Measurements from ENCODE around the gene WLS. TPM values are rescaled to one million over a fixed set of nuclear protein-coding genes. Genes with fewer than 3 reads are reported as not detected.

Gene WLS
- total RNA-seq, 1 donor from 2014 or later, result 187 TPM

DNA sequence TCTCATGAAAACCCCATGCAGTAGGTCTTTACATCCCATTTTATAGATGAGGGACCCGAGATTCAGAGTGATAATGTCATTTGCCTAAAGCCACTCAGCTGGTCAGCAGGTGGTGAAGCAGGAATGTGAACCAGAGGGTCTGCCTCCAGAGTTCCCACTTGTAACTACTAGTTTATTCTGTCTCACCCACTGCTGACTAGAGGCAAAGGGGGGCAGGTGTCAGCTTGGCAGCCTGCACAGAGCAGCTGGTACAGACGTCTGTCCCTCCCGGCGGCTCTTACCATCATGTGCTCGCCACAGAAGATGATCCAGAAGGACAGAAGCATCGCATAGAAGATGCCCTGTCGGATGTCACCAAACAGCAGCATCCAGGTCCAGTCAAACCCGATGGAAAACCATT is 82.4 kb downstream of the WLS start:
- H3K27me3 ChIP-seq (ENCODE audit: insufficient read depth, low read length), result no peaks in the 10 kb centered on the region
- H4K20me1 ChIP-seq (ENCODE audit: insufficient read depth, low read length), result peaks cover 13% of the 10 kb centered on the region
- Mint-ChIP-seq H3K27ac (ENCODE audit: unreplicated experiment) (no peak overlapping the region), H3K4me1 (ENCODE audit: low read depth, unreplicated experiment) (no peaks in the 10 kb centered on the region), H3K27me3 (ENCODE audit: low read depth, unreplicated experiment) (no peaks in the 10 kb centered on the region), H3K4me3 (ENCODE audit: unreplicated experiment) (no peak overlapping the region), H3K36me3 (ENCODE audit: low read depth, unreplicated experiment) (peaks cover 27% of the 10 kb centered on the region), H3K9me3 (ENCODE audit: unreplicated experiment) (no peaks in the 10 kb centered on the region)
- TF ChIP-seq CTCF (IDR thresholded peaks at IDR 0.05; ENCODE audit: insufficient read depth, low read depth, low read length), result no peak
- no peak for TF ChIP-seq EZH2 (IDR thresholded peaks at IDR 0.05; ENCODE audit: insufficient read depth, low read length)
- H3K4me1 ChIP-seq (ENCODE audit: insufficient read depth, low read length), result no peaks in the 10 kb centered on the region
- no peak overlapping the region for H3K4me2 ChIP-seq (ENCODE audit: low read length)
- no peak overlapping the region for H3K27ac ChIP-seq (ENCODE audit: low read depth, low read length)
- FAIRE-seq (no peak), DNase-seq (ENCODE audit: low read depth) (no peak)
- peaks cover 86% of the 10 kb centered on the region for H3K36me3 ChIP-seq (ENCODE audit: insufficient read depth, low read length)
- no peak overlapping the region for H3K4me3 ChIP-seq (ENCODE audit: insufficient read depth, low read depth, low read length)
- no peak overlapping the region for H2AFZ ChIP-seq (ENCODE audit: low read depth, low read length)
- H3K9me3 ChIP-seq (ENCODE audit: insufficient read depth, low read depth, low read length), result no peaks in the 10 kb centered on the region
- no peaks in the 10 kb centered on the region for H3K79me2 ChIP-seq (ENCODE audit: insufficient read depth, low read length)
- H3K9ac ChIP-seq (ENCODE audit: low read length), result no peak overlapping the region

- Histone ChIP-seq H3K79me2 (ENCODE audit: insufficient read depth, low read length) (no peaks in the 10 kb centered on the region), H3K9me3 (ENCODE audit: insufficient read depth, low read depth, low read length) (no peaks in the 10 kb centered on the region), H3K4me1 (ENCODE audit: insufficient read depth, low read length) (no peaks in the 10 kb centered on the region), H4K20me1 (ENCODE audit: insufficient read depth, low read length) (peaks cover 8% of the 10 kb centered on the region), H3K36me3 (ENCODE audit: insufficient read depth, low read length) (peaks cover 90% of the 10 kb centered on the region), H3K9ac (ENCODE audit: low read length) (no peak overlapping the region), H2AFZ (ENCODE audit: low read depth, low read length) (no peak overlapping the region), H3K4me3 (ENCODE audit: insufficient read depth, low read depth, low read length) (no peak overlapping the region), H3K27ac (ENCODE audit: low read depth, low read length) (no peak overlapping the region), H3K27me3 (ENCODE audit: insufficient read depth, low read length) (no peaks in the 10 kb centered on the region), H3K4me2 (ENCODE audit: low read length) (no peak overlapping the region)
- peak; percentile 22 for DNase-seq (ENCODE audit: low read depth)
- no peak overlapping the region for H3K4me3 Mint-ChIP-seq (ENCODE audit: unreplicated experiment)
- H3K36me3 Mint-ChIP-seq (ENCODE audit: low read depth, unreplicated experiment), result peaks cover 26% of the 10 kb centered on the region
- no peak for FAIRE-seq
- H3K27ac Mint-ChIP-seq (ENCODE audit: unreplicated experiment), result no peak overlapping the region
- H3K4me1 Mint-ChIP-seq (ENCODE audit: low read depth, unreplicated experiment), result no peaks in the 10 kb centered on the region
- no peaks in the 10 kb centered on the region for H3K27me3 Mint-ChIP-seq (ENCODE audit: low read depth, unreplicated experiment)
- TF ChIP-seq EZH2 (IDR thresholded peaks at IDR 0.05; ENCODE audit: insufficient read depth, low read length), result no peak
- TF ChIP-seq CTCF (IDR thresholded peaks at IDR 0.05; ENCODE audit: insufficient read depth, low read depth, low read length), result no peak
- H3K9me3 Mint-ChIP-seq (ENCODE audit: unreplicated experiment), result no peaks in the 10 kb centered on the region
Measured at GRCh38 chr1:68149110-68149798, 83.1 kb downstream of the WLS start.

- Mint-ChIP-seq H3K36me3 (ENCODE audit: low read depth, unreplicated experiment) (peaks cover 26% of the 10 kb centered on the region), H3K9me3 (ENCODE audit: unreplicated experiment) (no peaks in the 10 kb centered on the region), H3K4me1 (ENCODE audit: low read depth, unreplicated experiment) (no peaks in the 10 kb centered on the region), H3K4me3 (ENCODE audit: unreplicated experiment) (no peak overlapping the region), H3K27ac (ENCODE audit: unreplicated experiment) (no peak overlapping the region), H3K27me3 (ENCODE audit: low read depth, unreplicated experiment) (no peaks in the 10 kb centered on the region)
- Histone ChIP-seq H2AFZ (ENCODE audit: low read depth, low read length) (no peak overlapping the region), H3K27me3 (ENCODE audit: insufficient read depth, low read length) (no peaks in the 10 kb centered on the region), H3K9me3 (ENCODE audit: insufficient read depth, low read depth, low read length) (no peaks in the 10 kb centered on the region), H3K36me3 (ENCODE audit: insufficient read depth, low read length) (peaks cover 88% of the 10 kb centered on the region), H3K4me2 (ENCODE audit: low read length) (no peak overlapping the region), H3K79me2 (ENCODE audit: insufficient read depth, low read length) (no peaks in the 10 kb centered on the region), H3K27ac (ENCODE audit: low read depth, low read length) (no peak overlapping the region), H3K4me3 (ENCODE audit: insufficient read depth, low read depth, low read length) (no peak overlapping the region), H3K4me1 (ENCODE audit: insufficient read depth, low read length) (no peaks in the 10 kb centered on the region), H3K9ac (ENCODE audit: low read length) (no peak overlapping the region), H4K20me1 (ENCODE audit: insufficient read depth, low read length) (peaks cover 8% of the 10 kb centered on the region)
- FAIRE-seq (no peak), DNase-seq (ENCODE audit: low read depth) (no peak)
- TF ChIP-seq CTCF (IDR thresholded peaks at IDR 0.05; ENCODE audit: insufficient read depth, low read depth, low read length) (no peak), EZH2 (IDR thresholded peaks at IDR 0.05; ENCODE audit: insufficient read depth, low read length) (no peak)
Measured at GRCh38 chr1:68148631-68149030, 83.7 kb downstream of the WLS start.
